ENCODE results near the gene SPTBN1. TPM values are rescaled to one million over a fixed set of nuclear protein-coding genes. Genes with fewer than 3 reads are reported as not detected.

The SPTBN1 gene
- total RNA-seq, 1 experiment from 2014 or later = 202 TPM

DNA sequence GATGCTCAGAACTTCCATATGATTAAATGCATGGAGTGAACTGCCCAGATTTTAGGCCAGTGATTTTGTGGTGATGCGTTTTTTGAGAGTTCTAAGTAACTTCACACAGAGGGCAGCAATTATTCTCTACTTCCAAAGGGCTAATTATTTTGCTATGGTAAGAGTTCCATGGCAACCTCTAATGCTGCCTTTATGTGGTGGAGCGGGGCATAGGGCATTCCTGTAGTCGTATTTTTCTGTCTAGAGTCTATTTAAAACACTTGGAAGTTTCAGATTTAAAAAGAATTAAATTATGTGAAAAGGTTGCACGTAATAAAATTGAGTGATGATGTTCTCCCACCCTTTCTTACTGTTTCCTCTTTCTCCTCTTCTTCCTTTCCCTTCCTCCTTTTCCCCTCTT, 203.4 kb downstream of the SPTBN1 start:
- Histone ChIP-seq H3K4me3 (ENCODE audit: low read length) (no peak overlapping the region), H3K4me1 (ENCODE audit: insufficient read depth, low read length) (no peaks in the 10 kb centered on the region), H3K27me3 (ENCODE audit: low read length) (no peaks in the 10 kb centered on the region), H3K27ac (ENCODE audit: low read length) (no peak overlapping the region), H3K9me3 (ENCODE audit: low read length) (no peaks in the 10 kb centered on the region), H3K4me2 (ENCODE audit: low read length) (no peak overlapping the region), H3K9me2 (replicated peaks; ENCODE audit: low read length) (no peaks in the 10 kb centered on the region), H4K20me1 (ENCODE audit: low read length) (no peaks in the 10 kb centered on the region), H2AFZ (ENCODE audit: low read length) (no peak overlapping the region), H3F3A (ENCODE audit: low read length, unreplicated experiment) (no peaks in the 10 kb centered on the region), H3K9ac (ENCODE audit: low read length) (no peak overlapping the region), H3K79me2 (ENCODE audit: low read length) (no peaks in the 10 kb centered on the region), H3K36me3 (ENCODE audit: low read depth, low read length) (peaks cover 96% of the 10 kb centered on the region)
- intact Hi-C loops (cut with micrococcal nuclease) = loop anchor here (5.0 kb wide), 1 partner anchor 552 kb away; no protein-coding TSS in a partner anchor
- DNase-seq = no peak
- no peak for ATAC-seq
- BruUV-seq (replicated peaks) = no TSS peak
- POLR2A ChIA-PET (ENCODE audit: unreplicated experiment) = no interaction called here
- TF ChIP-seq CTCF (conservative IDR thresholded peaks at IDR 0.05; ENCODE audit: low read depth, low read length) (no peak), EZH2phosphoT487 (IDR thresholded peaks at IDR 0.05; ENCODE audit: borderline replicate concordance, low read length) (no peak), EZH2 (IDR thresholded peaks at IDR 0.05; ENCODE audit: low read length, unreplicated experiment) (no peak)
- CTCF ChIA-PET = no interaction called here

- Histone ChIP-seq H2AFZ (ENCODE audit: low read length) (no peak overlapping the region), H3K4me1 (ENCODE audit: insufficient read depth, low read length) (peaks cover 8% of the 10 kb centered on the region), H3F3A (ENCODE audit: low read length, unreplicated experiment) (no peaks in the 10 kb centered on the region), H3K36me3 (ENCODE audit: low read depth, low read length) (peaks cover 95% of the 10 kb centered on the region), H3K4me2 (ENCODE audit: low read length) (no peak overlapping the region), H3K9me3 (ENCODE audit: low read length) (no peaks in the 10 kb centered on the region), H3K27ac (ENCODE audit: low read length) (no peak overlapping the region), H3K27me3 (ENCODE audit: low read length) (no peaks in the 10 kb centered on the region), H4K20me1 (ENCODE audit: low read length) (no peaks in the 10 kb centered on the region), H3K4me3 (ENCODE audit: low read length) (no peak overlapping the region), H3K9me2 (replicated peaks; ENCODE audit: low read length) (no peaks in the 10 kb centered on the region), H3K9ac (ENCODE audit: low read length) (no peak overlapping the region), H3K79me2 (ENCODE audit: low read length) (no peaks in the 10 kb centered on the region)
- CTCF ChIA-PET = interaction anchor here (0.7 kb wide), 1 partner anchor 554 kb away, joined by 3 read pairs; no protein-coding TSS in a partner anchor
- POLR2A ChIA-PET (ENCODE audit: unreplicated experiment) = no interaction called here
- intact Hi-C loops (cut with micrococcal nuclease) = no loop called here
- ATAC-seq (no peak), DNase-seq (no peak)
- no TSS peak for BruUV-seq (replicated peaks)
- TF ChIP-seq CTCF (conservative IDR thresholded peaks at IDR 0.05; ENCODE audit: low read depth, low read length) (no peak), EZH2phosphoT487 (IDR thresholded peaks at IDR 0.05; ENCODE audit: borderline replicate concordance, low read length) (no peak), EZH2 (IDR thresholded peaks at IDR 0.05; ENCODE audit: low read length, unreplicated experiment) (no peak)
These were observed 204.6 kb downstream of the SPTBN1 start for GRCh38 chr2:54660752-54661151.

GRCh38 chr2:54663424-54664030, 207.4 kb downstream of the SPTBN1 start:
- intact Hi-C loops (cut with micrococcal nuclease) = no loop called here
- Histone ChIP-seq H3K9me3 (ENCODE audit: low read length) (no peaks in the 10 kb centered on the region), H4K20me1 (ENCODE audit: low read length) (no peaks in the 10 kb centered on the region), H3K27me3 (ENCODE audit: low read length) (no peaks in the 10 kb centered on the region), H3K4me1 (ENCODE audit: insufficient read depth, low read length) (peaks cover 15% of the 10 kb centered on the region), H2AFZ (ENCODE audit: low read length) (no peak overlapping the region), H3K36me3 (ENCODE audit: low read depth, low read length) (peaks cover 88% of the 10 kb centered on the region), H3F3A (ENCODE audit: low read length, unreplicated experiment) (no peaks in the 10 kb centered on the region), H3K27ac (ENCODE audit: low read length) (no peak overlapping the region), H3K4me2 (ENCODE audit: low read length) (no peak overlapping the region), H3K4me3 (ENCODE audit: low read length) (no peak overlapping the region), H3K9ac (ENCODE audit: low read length) (no peak overlapping the region), H3K79me2 (ENCODE audit: low read length) (no peaks in the 10 kb centered on the region), H3K9me2 (replicated peaks; ENCODE audit: low read length) (no peaks in the 10 kb centered on the region)
- no TSS peak for BruUV-seq (replicated peaks)
- ChIA-PET CTCF (no interaction called here), POLR2A (ENCODE audit: unreplicated experiment) (no interaction called here)
- no peak for TF ChIP-seq EZH2phosphoT487 (IDR thresholded peaks at IDR 0.05; ENCODE audit: borderline replicate concordance, low read length)
- no peak for TF ChIP-seq CTCF (conservative IDR thresholded peaks at IDR 0.05; ENCODE audit: low read depth, low read length)
- no peak for TF ChIP-seq EZH2 (IDR thresholded peaks at IDR 0.05; ENCODE audit: low read length, unreplicated experiment)
- ATAC-seq (no peak), DNase-seq (no peak)

All from PC-3 (cell line).